ENCODE data around the gene BBX. TPM values are rescaled to one million over a fixed set of nuclear protein-coding genes. Genes with fewer than 3 reads are reported as not detected.

BBX gene
- polyA plus RNA-seq, 3 donors, result 15.7 to 25.1 (median 16.6) TPM

- Histone ChIP-seq H3K4me3 (replicated peaks in 1 of 3; ENCODE audit: low read depth in 2 of 3, low read length in 3 of 3) (no peak overlapping the region), H3K9ac (ENCODE audit: insufficient read depth, low read length, poor library complexity, severe bottlenecking) (no peak overlapping the region), H2AFZ (ENCODE audit: insufficient read depth, low read depth, low read length, poor library complexity, severe bottlenecking) (no peak overlapping the region), H4K20me1 (ENCODE audit: insufficient read depth, low read length) (no peaks in the 10 kb centered on the region), H3K36me3 (replicated peaks in 1 of 2; ENCODE audit: control insufficient read depth in 1 of 2, insufficient read depth in 2 of 2, low read length in 2 of 2) (no peaks in the 10 kb centered on the region), H3K27me3 (ENCODE audit: control insufficient read depth in 2 of 2, insufficient read depth in 2 of 2, low read length in 2 of 2) (no peaks in the 10 kb centered on the region), H3K4me1 (ENCODE audit: control insufficient read depth in 1 of 2, insufficient read depth in 2 of 2, low read length in 2 of 2) (no peaks in the 10 kb centered on the region), H3K27ac (ENCODE audit: low read depth in 1 of 2, low read length in 2 of 2) (no peak overlapping the region), H3K9me3 (replicated peaks in 1 of 2; ENCODE audit: control insufficient read depth in 1 of 2, insufficient read depth in 1 of 2, low read length in 2 of 2) (no peaks in the 10 kb centered on the region), H3K79me2 (ENCODE audit: insufficient read depth, low read length) (no peaks in the 10 kb centered on the region), H3K4me2 (replicated peaks; ENCODE audit: extremely low read depth, low read length, poor library complexity, severe bottlenecking) (no peak overlapping the region)
- H3K27ac Mint-ChIP-seq, result no peak overlapping the region
- H3K4me1 Mint-ChIP-seq, result no peaks in the 10 kb centered on the region
- WGBS (ENCODE audit: insufficient coverage), result 100% methylated on average over 1 of the region's 4 CpGs
- DNase-seq, result no peak
- H3K27me3 Mint-ChIP-seq (ENCODE audit: low read depth in 3 of 3), result peaks cover 0 to 10% (median 1%) of the 10 kb centered on the region in 3 donors
- no peak overlapping the region for H3K4me3 Mint-ChIP-seq
- no peak for TF ChIP-seq CTCF (IDR thresholded peaks at IDR 0.05)
- no peaks in the 10 kb centered on the region for H3K36me3 Mint-ChIP-seq
- H3K9me3 Mint-ChIP-seq, result peaks cover 0 to 5% (median 0%) of the 10 kb centered on the region in 7 donors
- intact Hi-C loops (cut with micrococcal nuclease), result no loop called here
These were observed 299.5 kb downstream of the BBX start for GRCh38 chr3:107822308-107822707.

GRCh38 chr3:107824822-107825371 lies 302.1 kb downstream of the BBX start:
- no peak overlapping the region for H3K9ac ChIP-seq (ENCODE audit: insufficient read depth, low read length, poor library complexity, severe bottlenecking)
- H3K4me1 ChIP-seq (ENCODE audit: control insufficient read depth in 1 of 2, insufficient read depth in 2 of 2, low read length in 2 of 2), result no peaks in the 10 kb centered on the region
- DNase-seq, result no peak
- H3K9me3 Mint-ChIP-seq, result peaks cover 0 to 5% (median 0%) of the 10 kb centered on the region in 7 donors
- no CpG with 5 or more reads among the region's 4 CpGs for WGBS (ENCODE audit: insufficient coverage)
- no peaks in the 10 kb centered on the region for H3K36me3 Mint-ChIP-seq
- H3K36me3 ChIP-seq (replicated peaks in 1 of 2; ENCODE audit: control insufficient read depth in 1 of 2, insufficient read depth in 2 of 2, low read length in 2 of 2), result no peaks in the 10 kb centered on the region
- intact Hi-C loops (cut with micrococcal nuclease), result no loop called here
- no peaks in the 10 kb centered on the region for H4K20me1 ChIP-seq (ENCODE audit: insufficient read depth, low read length)
- H3K9me3 ChIP-seq (replicated peaks in 1 of 2; ENCODE audit: control insufficient read depth in 1 of 2, insufficient read depth in 1 of 2, low read length in 2 of 2), result no peaks in the 10 kb centered on the region
- H3K79me2 ChIP-seq (ENCODE audit: insufficient read depth, low read length), result no peaks in the 10 kb centered on the region
- no peak overlapping the region for H3K27ac Mint-ChIP-seq
- H3K27me3 ChIP-seq (ENCODE audit: control insufficient read depth in 2 of 2, insufficient read depth in 2 of 2, low read length in 2 of 2), result no peaks in the 10 kb centered on the region
- TF ChIP-seq CTCF (IDR thresholded peaks at IDR 0.05), result no peak
- no peak overlapping the region for H3K4me2 ChIP-seq (replicated peaks; ENCODE audit: extremely low read depth, low read length, poor library complexity, severe bottlenecking)
- no peak overlapping the region for H3K27ac ChIP-seq (ENCODE audit: low read depth in 1 of 2, low read length in 2 of 2)
- no peak overlapping the region for H2AFZ ChIP-seq (ENCODE audit: insufficient read depth, low read depth, low read length, poor library complexity, severe bottlenecking)
- no peaks in the 10 kb centered on the region for H3K4me1 Mint-ChIP-seq
- H3K4me3 Mint-ChIP-seq, result no peak overlapping the region
- H3K4me3 ChIP-seq (replicated peaks in 1 of 3; ENCODE audit: low read depth in 2 of 3, low read length in 3 of 3), result no peak overlapping the region
- H3K27me3 Mint-ChIP-seq (ENCODE audit: low read depth in 3 of 3), result peaks cover 0 to 7% (median 1%) of the 10 kb centered on the region in 3 donors

All from CD14-positive monocyte (primary cell).